ENCODE data around the gene GPD1L. TPM values are rescaled to one million over a fixed set of nuclear protein-coding genes. Genes with fewer than 3 reads are reported as not detected.
A peak's percentile ranks its signal among the peaks of the same experiment; 100 is the strongest.

GPD1L gene
- polyA plus RNA-seq, 1 donor (not counting 4 experiments of a cell fraction or from before 2014, with no cell fraction given): 4.5 TPM

DNA sequence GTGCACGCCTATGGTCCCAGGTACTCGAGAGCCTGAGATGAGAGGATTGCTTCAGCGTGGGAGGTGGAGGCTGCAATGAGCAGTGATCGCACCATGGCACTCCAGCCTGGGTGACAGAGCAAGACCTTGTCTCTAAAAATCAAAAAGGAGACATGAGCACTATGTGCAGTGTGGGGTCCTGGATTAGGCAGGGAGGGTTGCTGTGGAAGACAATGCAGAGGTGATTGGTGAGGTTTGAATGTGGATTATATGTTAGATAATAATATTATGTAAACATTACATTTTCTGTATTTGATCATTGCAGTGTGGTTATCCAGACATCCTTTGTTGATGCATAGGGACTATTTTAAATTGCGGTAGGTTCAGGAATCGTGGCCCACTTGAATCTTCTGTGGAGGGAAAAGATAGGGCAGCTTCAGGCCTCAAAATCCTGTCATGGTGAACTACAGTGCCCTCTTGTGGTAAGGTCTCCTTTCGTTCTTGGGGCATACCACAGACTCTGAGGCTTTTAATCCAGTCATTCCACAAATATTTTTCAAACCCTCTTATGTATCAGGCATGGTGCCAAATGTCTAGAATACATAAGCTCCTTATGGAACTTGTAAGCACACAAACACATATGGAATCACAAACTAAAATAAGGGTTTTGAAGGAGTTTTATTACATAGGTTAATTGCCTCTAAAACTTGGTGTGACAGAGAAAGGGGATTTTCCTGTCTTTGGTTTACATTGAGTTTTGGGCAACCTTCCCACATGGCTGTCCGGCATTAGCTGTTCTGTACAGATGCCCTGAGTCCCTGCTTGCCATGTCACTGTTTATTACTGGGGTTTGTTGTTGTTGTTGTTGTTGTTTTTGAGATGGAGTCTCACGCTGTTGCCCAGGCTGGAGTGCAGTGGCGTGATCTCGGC, 37.7 kb downstream of the GPD1L start:
- peak; percentile 79 for FAIRE-seq
- H3K27ac ChIP-seq (ENCODE audit: control insufficient read depth, insufficient read depth, low read length): no peak overlapping the region
- dilution Hi-C loops (cut with MboI; ENCODE audit: extremely low pct_ligation_motif_present, low sequenced_read_pairs): loop anchor here (25.0 kb wide), 1 partner anchor 132 kb away; no protein-coding TSS in a partner anchor

GRCh38 chr3:32146746-32147211, 40.4 kb downstream of the GPD1L start:
- Histone ChIP-seq H3K36me3 (ENCODE audit: control insufficient read depth in 2 of 2, extremely low read depth in 1 of 2, insufficient read depth in 2 of 2, low read length in 2 of 2) (no peaks in the 10 kb centered on the region), H3K4me2 (ENCODE audit: control insufficient read depth, extremely low read depth, insufficient read depth, low read depth, low read length) (no peak overlapping the region), H3K9me3 (ENCODE audit: control insufficient read depth, low read depth, low read length) (no peaks in the 10 kb centered on the region), H3K4me1 (ENCODE audit: control insufficient read depth, extremely low read depth, insufficient read depth, low read length) (peaks cover 4% of the 10 kb centered on the region), H3K9me1 (ENCODE audit: control insufficient read depth, extremely low read depth, insufficient read depth, low read length) (no peaks in the 10 kb centered on the region), H3K27me3 (ENCODE audit: control insufficient read depth, extremely low read depth, insufficient read depth, low read length) (no peaks in the 10 kb centered on the region), H3K79me2 (ENCODE audit: control insufficient read depth, insufficient read depth, low read length) (no peaks in the 10 kb centered on the region), H3K4me3 (ENCODE audit: control insufficient read depth in 2 of 3, extremely low read depth in 1 of 3, insufficient read depth in 2 of 3, low read depth in 1 of 3, low read length in 3 of 3) (no peak overlapping the region), H3K27ac (ENCODE audit: control insufficient read depth, insufficient read depth, low read length) (no peak overlapping the region), H4K20me1 (ENCODE audit: control insufficient read depth, extremely low read depth, insufficient read depth, low read length) (no peaks in the 10 kb centered on the region), H3K9ac (ENCODE audit: control insufficient read depth, extremely low read depth, insufficient read depth, low read length) (no peak overlapping the region), H2AFZ (ENCODE audit: control insufficient read depth, low read length) (peak overlapping the region; percentile 3)
- no peak for DNase-seq (ENCODE audit: low read depth, low spot score)
- dilution Hi-C loops (cut with MboI; ENCODE audit: extremely low pct_ligation_motif_present, low sequenced_read_pairs): loop anchor here (25.0 kb wide), 1 partner anchor 134 kb away; no protein-coding TSS in a partner anchor
- TF ChIP-seq CTCF (optimal IDR thresholded peaks at IDR 0.05 in 1 of 3, IDR thresholded peaks at IDR 0.05 in 1 of 3, conservative IDR thresholded peaks at IDR 0.05 in 1 of 3; ENCODE audit: extremely low read depth in 1 of 3, insufficient read depth in 2 of 3, low read length in 3 of 3) (no peak), EZH2 (IDR thresholded peaks at IDR 0.05; ENCODE audit: low read length) (no peak)
- FAIRE-seq: no peak

More for the DNA sequence above, 37.7 kb downstream of the GPD1L start:
- Histone ChIP-seq H3K9me1 (ENCODE audit: control insufficient read depth, extremely low read depth, insufficient read depth, low read length) (no peaks in the 10 kb centered on the region), H3K36me3 (ENCODE audit: control insufficient read depth in 2 of 2, extremely low read depth in 1 of 2, insufficient read depth in 2 of 2, low read length in 2 of 2) (no peaks in the 10 kb centered on the region), H4K20me1 (ENCODE audit: control insufficient read depth, extremely low read depth, insufficient read depth, low read length) (no peaks in the 10 kb centered on the region), H3K27me3 (ENCODE audit: control insufficient read depth, extremely low read depth, insufficient read depth, low read length) (no peaks in the 10 kb centered on the region), H2AFZ (ENCODE audit: control insufficient read depth, low read length) (no peak overlapping the region), H3K9ac (ENCODE audit: control insufficient read depth, extremely low read depth, insufficient read depth, low read length) (no peak overlapping the region), H3K4me1 (ENCODE audit: control insufficient read depth, extremely low read depth, insufficient read depth, low read length) (peaks cover 4% of the 10 kb centered on the region), H3K4me2 (ENCODE audit: control insufficient read depth, extremely low read depth, insufficient read depth, low read depth, low read length) (no peak overlapping the region), H3K4me3 (ENCODE audit: control insufficient read depth in 2 of 3, extremely low read depth in 1 of 3, insufficient read depth in 2 of 3, low read depth in 1 of 3, low read length in 3 of 3) (no peak overlapping the region), H3K79me2 (ENCODE audit: control insufficient read depth, insufficient read depth, low read length) (no peaks in the 10 kb centered on the region), H3K9me3 (ENCODE audit: control insufficient read depth, low read depth, low read length) (no peaks in the 10 kb centered on the region)
- peak; percentile 41 for DNase-seq (ENCODE audit: low read depth, low spot score)
- TF ChIP-seq CTCF (optimal IDR thresholded peaks at IDR 0.05 in 1 of 3, IDR thresholded peaks at IDR 0.05 in 1 of 3, conservative IDR thresholded peaks at IDR 0.05 in 1 of 3; ENCODE audit: extremely low read depth in 1 of 3, insufficient read depth in 2 of 3, low read length in 3 of 3) (peak; percentile 69 to 79 (median 70)), EZH2 (IDR thresholded peaks at IDR 0.05; ENCODE audit: low read length) (no peak)

Data from keratinocyte (primary cell).